WTC11 (cell line): ENCODE measurements around the gene CBFA2T2. TPM values are rescaled to one million over a fixed set of nuclear protein-coding genes. Genes with fewer than 3 reads are reported as not detected.

Experiments
- ATAC-seq: fragments of 200-7000 bp; cut with Tn5 transposase; 2 replicates; pipeline ENCODE4 v1.10.0; 2021; ENCODE audit warnings: mild to moderate bottlenecking, moderate library complexity
- CTCF ChIA-PET: fragments of 300-600 bp; sonication (Branson Sonifier 250); formaldehyde crosslinking; loops from one replicate; lab custom pipeline; 2021; ENCODE audit warnings: antibody characterized with exemption; lab: Charles Lee
- POLR2A ChIA-PET: fragments of 350-600 bp; sonication (Branson Sonifier 250); formaldehyde crosslinking; loops from one replicate; lab custom pipeline; 2021; ENCODE audit warnings: antibody characterized with exemption; lab: Charles Lee
- DNase-seq: peaks from one replicate; pipeline ENCODE4 v3.0.0; 2021; ENCODE audit warnings: low spot score
- H3K27ac Mint-ChIP-seq: 2 replicates; pipeline ENCODE4 v1.8.0; 2021; ENCODE audit warnings: mixed read lengths
- H3K27me3 Mint-ChIP-seq: 2 replicates; pipeline ENCODE4 v1.8.0; 2021; ENCODE audit warnings: low read depth, mild to moderate bottlenecking, moderate library complexity, mixed read lengths
- H3K36me3 Mint-ChIP-seq: 2 replicates; pipeline ENCODE4 v1.8.0; 2021; ENCODE audit warnings: mixed read lengths
- H3K4me1 Mint-ChIP-seq: 2 replicates; pipeline ENCODE4 v1.8.0; 2022; ENCODE audit warnings: mixed read lengths
- H3K4me3 Mint-ChIP-seq: 2 replicates; pipeline ENCODE4 v1.8.0; 2021; ENCODE audit warnings: mild to moderate bottlenecking, moderate library complexity, mixed read lengths
- H3K9me3 Mint-ChIP-seq: 2 replicates; pipeline ENCODE4 v1.8.0; 2021; ENCODE audit warnings: mixed read lengths
- CREB1 ChIP-seq: sonication (generic); formaldehyde crosslinking; IDR thresholded peaks from 2 replicates; pipeline ENCODE4 v1.8.0; 2023; ENCODE audit warnings: mild to moderate bottlenecking, missing genetic modification reagents
- FOXK1 ChIP-seq: sonication (generic); formaldehyde crosslinking; IDR thresholded peaks from 2 replicates; pipeline ENCODE4 v1.8.0; 2022; ENCODE audit warnings: mild to moderate bottlenecking, moderate library complexity, missing genetic modification reagents
- FOXP1 ChIP-seq: sonication (generic); formaldehyde crosslinking; IDR thresholded peaks from 2 replicates; pipeline ENCODE4 v1.8.0; 2022; ENCODE audit warnings: missing genetic modification reagents, mild to moderate bottlenecking, moderate library complexity, borderline replicate concordance
- GABPB1 ChIP-seq: sonication (generic); formaldehyde crosslinking; IDR thresholded peaks from 2 replicates; pipeline ENCODE4 v1.8.1; 2023; ENCODE audit warnings: mild to moderate bottlenecking, missing genetic modification reagents
- KAT7 ChIP-seq: sonication (generic); formaldehyde crosslinking; IDR thresholded peaks from 2 replicates; pipeline ENCODE4 v1.8.1; 2023; ENCODE audit warnings: missing genetic modification reagents, mild to moderate bottlenecking, borderline replicate concordance
- MXD4 ChIP-seq: fragments of 250-450 bp; sonication (Bioruptor Pico); IDR thresholded peaks from 2 replicates; pipeline ENCODE4 v1.8.0; 2021; ENCODE audit warnings: mild to moderate bottlenecking, moderate library complexity, borderline replicate concordance
- NFE2L1 ChIP-seq: sonication (generic); formaldehyde crosslinking; IDR thresholded peaks from 2 replicates; pipeline ENCODE4 v1.8.1; 2023; ENCODE audit warnings: missing genetic modification reagents
- PRRX2 ChIP-seq: fragments of 250-450 bp; sonication (Bioruptor Pico); IDR thresholded peaks from 2 replicates; pipeline ENCODE4 v1.8.0; 2021; ENCODE audit warnings: mild to moderate bottlenecking
- SMAD4 ChIP-seq: sonication (generic); formaldehyde crosslinking; IDR thresholded peaks from 2 replicates; pipeline ENCODE4 v1.8.0; 2022; ENCODE audit warnings: mild to moderate bottlenecking, missing genetic modification reagents
- TEAD1 ChIP-seq: sonication (generic); formaldehyde crosslinking; IDR thresholded peaks from 2 replicates; pipeline ENCODE4 v1.8.0; 2022; ENCODE audit warnings: mild to moderate bottlenecking, missing genetic modification reagents
- ZNF219 ChIP-seq: sonication (generic); formaldehyde crosslinking; IDR thresholded peaks from 2 replicates; pipeline ENCODE4 v1.8.0; 2023; ENCODE audit warnings: missing genetic modification reagents, mild to moderate bottlenecking, borderline replicate concordance
- total RNA-seq: library from RNA; stranded (reverse); gene quantifications from 3 replicates; pipeline ENCODE4 v1.2.3, GENCODE V29; 2021
- TF ChIP-seq, protein P1 (sequence below): sonication (generic); formaldehyde crosslinking; IDR thresholded peaks from 2 replicates; pipeline ENCODE4 v1.8.1; 2023; ENCODE audit warnings: mild to moderate bottlenecking, missing genetic modification reagents, moderate library complexity
- TF ChIP-seq, protein P2 (sequence below): sonication (generic); formaldehyde crosslinking; IDR thresholded peaks from 2 replicates; pipeline ENCODE4 v1.8.1; 2023; ENCODE audit warnings: mild to moderate bottlenecking, missing genetic modification reagents
- TF ChIP-seq, protein P3 (sequence below): fragments of 250-450 bp; sonication (Bioruptor Pico); IDR thresholded peaks from 2 replicates; pipeline ENCODE4 v1.9.0; 2021; ENCODE audit warnings: moderate library complexity, mild to moderate bottlenecking, inconsistent platforms, borderline replicate concordance
- TF ChIP-seq, protein P4 (sequence below): sonication (generic); formaldehyde crosslinking; IDR thresholded peaks from 2 replicates; pipeline ENCODE4 v1.8.1; 2022; ENCODE audit warnings: low read depth, missing genetic modification reagents, borderline replicate concordance
- TF ChIP-seq, protein P5 (sequence below): sonication (generic); formaldehyde crosslinking; IDR thresholded peaks from 2 replicates; pipeline ENCODE4 v1.8.1; 2022; ENCODE audit warnings: low read depth, mild to moderate bottlenecking, moderate library complexity, missing genetic modification reagents, borderline replicate concordance
- TF ChIP-seq, protein P6 (sequence below): sonication (generic); formaldehyde crosslinking; IDR thresholded peaks from 2 replicates; pipeline ENCODE4 v1.8.1; 2023; ENCODE audit warnings: mild to moderate bottlenecking, missing genetic modification reagents, borderline replicate concordance
- TF ChIP-seq, protein P7 (sequence below): sonication (generic); formaldehyde crosslinking; IDR thresholded peaks from 2 replicates; pipeline ENCODE4 v1.8.1; 2023; ENCODE audit warnings: mild to moderate bottlenecking, missing genetic modification reagents

Gene CBFA2T2
- total RNA-seq, 1 experiment from 2014 or later, result 22.1 TPM

DNA sequence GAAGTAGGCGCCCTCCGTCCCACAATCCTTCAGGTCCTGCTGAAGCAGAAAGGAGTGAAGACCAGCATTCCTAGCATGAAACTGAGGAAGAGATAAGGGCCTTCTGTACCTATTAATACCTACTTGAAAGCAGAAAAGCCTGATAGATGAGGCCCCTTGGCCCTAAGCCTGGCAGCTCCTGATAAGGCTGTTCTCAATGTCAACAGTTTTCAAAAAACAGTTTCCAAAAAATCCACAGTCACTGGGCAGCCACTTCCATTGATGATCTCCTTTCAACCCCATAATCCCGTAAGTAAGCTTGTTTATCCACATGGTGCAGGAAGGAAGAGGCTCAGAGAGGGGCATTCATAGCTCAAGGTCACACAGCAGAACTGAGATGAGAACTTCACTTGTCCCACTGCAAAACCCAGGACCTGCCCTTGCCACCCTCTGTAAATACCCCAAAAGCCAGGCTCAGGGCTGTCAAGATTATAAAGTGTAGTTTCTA lies 199.1 kb downstream of the CBFA2T2 start (continued):
- TF ChIP-seq, protein P1, sequence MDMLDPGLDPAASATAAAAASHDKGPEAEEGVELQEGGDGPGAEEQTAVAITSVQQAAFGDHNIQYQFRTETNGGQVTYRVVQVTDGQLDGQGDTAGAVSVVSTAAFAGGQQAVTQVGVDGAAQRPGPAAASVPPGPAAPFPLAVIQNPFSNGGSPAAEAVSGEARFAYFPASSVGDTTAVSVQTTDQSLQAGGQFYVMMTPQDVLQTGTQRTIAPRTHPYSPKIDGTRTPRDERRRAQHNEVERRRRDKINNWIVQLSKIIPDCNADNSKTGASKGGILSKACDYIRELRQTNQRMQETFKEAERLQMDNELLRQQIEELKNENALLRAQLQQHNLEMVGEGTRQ (CRISPR knock-in tag), result no peak
- TF ChIP-seq, protein P2, sequence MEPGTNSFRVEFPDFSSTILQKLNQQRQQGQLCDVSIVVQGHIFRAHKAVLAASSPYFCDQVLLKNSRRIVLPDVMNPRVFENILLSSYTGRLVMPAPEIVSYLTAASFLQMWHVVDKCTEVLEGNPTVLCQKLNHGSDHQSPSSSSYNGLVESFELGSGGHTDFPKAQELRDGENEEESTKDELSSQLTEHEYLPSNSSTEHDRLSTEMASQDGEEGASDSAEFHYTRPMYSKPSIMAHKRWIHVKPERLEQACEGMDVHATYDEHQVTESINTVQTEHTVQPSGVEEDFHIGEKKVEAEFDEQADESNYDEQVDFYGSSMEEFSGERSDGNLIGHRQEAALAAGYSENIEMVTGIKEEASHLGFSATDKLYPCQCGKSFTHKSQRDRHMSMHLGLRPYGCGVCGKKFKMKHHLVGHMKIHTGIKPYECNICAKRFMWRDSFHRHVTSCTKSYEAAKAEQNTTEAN (CRISPR knock-in tag), result no peak
- no peak for TF ChIP-seq NFE2L1 (CRISPR knock-in tag)
- TF ChIP-seq, protein P3, sequence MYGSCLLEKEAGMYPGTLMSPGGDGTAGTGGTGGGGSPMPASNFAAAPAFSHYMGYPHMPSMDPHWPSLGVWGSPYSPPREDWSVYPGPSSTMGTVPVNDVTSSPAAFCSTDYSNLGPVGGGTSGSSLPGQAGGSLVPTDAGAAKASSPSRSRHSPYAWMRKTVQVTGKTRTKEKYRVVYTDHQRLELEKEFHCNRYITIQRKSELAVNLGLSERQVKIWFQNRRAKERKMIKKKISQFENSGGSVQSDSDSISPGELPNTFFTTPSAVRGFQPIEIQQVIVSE, result no peak
- TF ChIP-seq GABPB1 (CRISPR knock-in tag), result no peak
- no peak for TF ChIP-seq ZNF219 (CRISPR knock-in tag)
- no peak for TF ChIP-seq FOXP1 (CRISPR knock-in tag)
- TF ChIP-seq MXD4 (CRISPR knock-in tag), result no peak

DNA sequence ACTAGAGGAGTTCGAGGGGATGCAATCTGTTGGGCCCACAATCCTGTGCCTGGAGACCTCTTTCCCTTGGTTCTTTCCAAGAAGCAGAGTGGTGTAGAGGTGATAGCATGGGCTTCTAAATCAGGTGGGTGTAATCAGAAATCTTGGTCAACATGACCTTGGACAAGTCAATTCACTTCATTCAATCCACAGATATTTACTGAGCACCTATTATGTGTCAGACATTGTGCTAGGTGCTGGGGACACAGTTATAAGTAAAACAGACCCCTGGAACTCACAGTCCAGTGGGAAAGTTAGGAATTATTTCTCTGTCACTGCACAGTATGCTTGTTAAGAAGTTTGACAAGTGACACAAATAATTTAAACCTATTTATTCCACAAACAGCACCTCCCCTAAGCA lies 199.6 kb downstream of the CBFA2T2 start:
- ATAC-seq (no peak), DNase-seq (no peak)
- H3K27me3 Mint-ChIP-seq, result peaks cover 30% of the 10 kb centered on the region
- POLR2A ChIA-PET, result interaction anchor here (0.9 kb wide), 1 partner anchor 23 kb away, joined by 7 read pairs; the partner anchor contains the start of gene ACTL10
- peaks cover 29% of the 10 kb centered on the region for H3K4me1 Mint-ChIP-seq
- H3K36me3 Mint-ChIP-seq, result no peaks in the 10 kb centered on the region
- H3K27ac Mint-ChIP-seq, result no peak overlapping the region
- no peak overlapping the region for H3K4me3 Mint-ChIP-seq
- H3K9me3 Mint-ChIP-seq, result no peaks in the 10 kb centered on the region
- no peak for TF ChIP-seq TEAD1 (CRISPR knock-in tag)
- TF ChIP-seq, protein P4, sequence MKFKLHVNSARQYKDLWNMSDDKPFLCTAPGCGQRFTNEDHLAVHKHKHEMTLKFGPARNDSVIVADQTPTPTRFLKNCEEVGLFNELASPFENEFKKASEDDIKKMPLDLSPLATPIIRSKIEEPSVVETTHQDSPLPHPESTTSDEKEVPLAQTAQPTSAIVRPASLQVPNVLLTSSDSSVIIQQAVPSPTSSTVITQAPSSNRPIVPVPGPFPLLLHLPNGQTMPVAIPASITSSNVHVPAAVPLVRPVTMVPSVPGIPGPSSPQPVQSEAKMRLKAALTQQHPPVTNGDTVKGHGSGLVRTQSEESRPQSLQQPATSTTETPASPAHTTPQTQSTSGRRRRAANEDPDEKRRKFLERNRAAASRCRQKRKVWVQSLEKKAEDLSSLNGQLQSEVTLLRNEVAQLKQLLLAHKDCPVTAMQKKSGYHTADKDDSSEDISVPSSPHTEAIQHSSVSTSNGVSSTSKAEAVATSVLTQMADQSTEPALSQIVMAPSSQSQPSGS (CRISPR knock-in tag), result no peak
- TF ChIP-seq SMAD4 (CRISPR knock-in tag), result no peak
- no peak for TF ChIP-seq PRRX2 (CRISPR knock-in tag)
- TF ChIP-seq, protein P5, sequence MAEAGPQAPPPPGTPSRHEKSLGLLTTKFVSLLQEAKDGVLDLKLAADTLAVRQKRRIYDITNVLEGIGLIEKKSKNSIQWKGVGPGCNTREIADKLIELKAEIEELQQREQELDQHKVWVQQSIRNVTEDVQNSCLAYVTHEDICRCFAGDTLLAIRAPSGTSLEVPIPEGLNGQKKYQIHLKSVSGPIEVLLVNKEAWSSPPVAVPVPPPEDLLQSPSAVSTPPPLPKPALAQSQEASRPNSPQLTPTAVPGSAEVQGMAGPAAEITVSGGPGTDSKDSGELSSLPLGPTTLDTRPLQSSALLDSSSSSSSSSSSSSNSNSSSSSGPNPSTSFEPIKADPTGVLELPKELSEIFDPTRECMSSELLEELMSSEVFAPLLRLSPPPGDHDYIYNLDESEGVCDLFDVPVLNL (CRISPR knock-in tag), result no peak
- TF ChIP-seq CREB1, result no peak
- TF ChIP-seq KAT7 (CRISPR knock-in tag), result no peak
- no peak for TF ChIP-seq FOXK1 (CRISPR knock-in tag)
- TF ChIP-seq, protein P6, sequence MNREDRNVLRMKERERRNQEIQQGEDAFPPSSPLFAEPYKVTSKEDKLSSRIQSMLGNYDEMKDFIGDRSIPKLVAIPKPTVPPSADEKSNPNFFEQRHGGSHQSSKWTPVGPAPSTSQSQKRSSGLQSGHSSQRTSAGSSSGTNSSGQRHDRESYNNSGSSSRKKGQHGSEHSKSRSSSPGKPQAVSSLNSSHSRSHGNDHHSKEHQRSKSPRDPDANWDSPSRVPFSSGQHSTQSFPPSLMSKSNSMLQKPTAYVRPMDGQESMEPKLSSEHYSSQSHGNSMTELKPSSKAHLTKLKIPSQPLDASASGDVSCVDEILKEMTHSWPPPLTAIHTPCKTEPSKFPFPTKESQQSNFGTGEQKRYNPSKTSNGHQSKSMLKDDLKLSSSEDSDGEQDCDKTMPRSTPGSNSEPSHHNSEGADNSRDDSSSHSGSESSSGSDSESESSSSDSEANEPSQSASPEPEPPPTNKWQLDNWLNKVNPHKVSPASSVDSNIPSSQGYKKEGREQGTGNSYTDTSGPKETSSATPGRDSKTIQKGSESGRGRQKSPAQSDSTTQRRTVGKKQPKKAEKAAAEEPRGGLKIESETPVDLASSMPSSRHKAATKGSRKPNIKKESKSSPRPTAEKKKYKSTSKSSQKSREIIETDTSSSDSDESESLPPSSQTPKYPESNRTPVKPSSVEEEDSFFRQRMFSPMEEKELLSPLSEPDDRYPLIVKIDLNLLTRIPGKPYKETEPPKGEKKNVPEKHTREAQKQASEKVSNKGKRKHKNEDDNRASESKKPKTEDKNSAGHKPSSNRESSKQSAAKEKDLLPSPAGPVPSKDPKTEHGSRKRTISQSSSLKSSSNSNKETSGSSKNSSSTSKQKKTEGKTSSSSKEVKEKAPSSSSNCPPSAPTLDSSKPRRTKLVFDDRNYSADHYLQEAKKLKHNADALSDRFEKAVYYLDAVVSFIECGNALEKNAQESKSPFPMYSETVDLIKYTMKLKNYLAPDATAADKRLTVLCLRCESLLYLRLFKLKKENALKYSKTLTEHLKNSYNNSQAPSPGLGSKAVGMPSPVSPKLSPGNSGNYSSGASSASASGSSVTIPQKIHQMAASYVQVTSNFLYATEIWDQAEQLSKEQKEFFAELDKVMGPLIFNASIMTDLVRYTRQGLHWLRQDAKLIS (CRISPR knock-in tag), result no peak
- TF ChIP-seq, protein P7, sequence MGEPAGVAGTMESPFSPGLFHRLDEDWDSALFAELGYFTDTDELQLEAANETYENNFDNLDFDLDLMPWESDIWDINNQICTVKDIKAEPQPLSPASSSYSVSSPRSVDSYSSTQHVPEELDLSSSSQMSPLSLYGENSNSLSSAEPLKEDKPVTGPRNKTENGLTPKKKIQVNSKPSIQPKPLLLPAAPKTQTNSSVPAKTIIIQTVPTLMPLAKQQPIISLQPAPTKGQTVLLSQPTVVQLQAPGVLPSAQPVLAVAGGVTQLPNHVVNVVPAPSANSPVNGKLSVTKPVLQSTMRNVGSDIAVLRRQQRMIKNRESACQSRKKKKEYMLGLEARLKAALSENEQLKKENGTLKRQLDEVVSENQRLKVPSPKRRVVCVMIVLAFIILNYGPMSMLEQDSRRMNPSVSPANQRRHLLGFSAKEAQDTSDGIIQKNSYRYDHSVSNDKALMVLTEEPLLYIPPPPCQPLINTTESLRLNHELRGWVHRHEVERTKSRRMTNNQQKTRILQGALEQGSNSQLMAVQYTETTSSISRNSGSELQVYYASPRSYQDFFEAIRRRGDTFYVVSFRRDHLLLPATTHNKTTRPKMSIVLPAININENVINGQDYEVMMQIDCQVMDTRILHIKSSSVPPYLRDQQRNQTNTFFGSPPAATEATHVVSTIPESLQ (CRISPR knock-in tag), result no peak
- TF ChIP-seq, all 79 proteins: peak for 0
- CTCF ChIA-PET, result interaction anchor here (1.6 kb wide), 1 partner anchor 21 kb away, joined by 3 read pairs; no protein-coding TSS in a partner anchor
